GM21723 (cell line): ENCODE results near the gene TSR3.

ENCODE experiments used
- ATAC-seq: cut with Tn5 transposase; IDR thresholded peaks from one replicate; pipeline ENCODE4 v1.9.1; 2021; ENCODE audit warnings: mild to moderate bottlenecking, moderate library complexity; ENCODE audit not compliant: unreplicated experiment

TSR3 gene

DNA sequence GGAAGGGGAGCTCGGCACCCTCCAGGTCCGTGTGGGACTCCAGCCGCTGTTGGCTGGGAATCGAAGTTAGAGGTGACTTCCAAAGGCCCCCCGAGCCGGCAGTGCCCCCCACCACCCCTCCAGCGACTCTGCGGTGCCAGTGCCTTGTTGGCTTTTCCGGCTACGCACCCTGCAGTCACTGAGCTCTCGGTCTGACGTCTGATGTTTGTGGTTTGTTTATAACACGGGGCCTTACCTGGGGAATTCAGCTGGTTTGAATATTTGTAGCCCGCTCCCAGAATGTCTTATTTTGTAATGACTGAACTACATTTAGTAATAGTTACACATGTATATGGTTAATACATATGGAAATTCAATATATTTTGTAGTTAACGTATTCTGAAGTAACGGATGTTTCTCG lies 25.3 kb downstream of the TSR3 start:
- no peak for ATAC-seq

DNA sequence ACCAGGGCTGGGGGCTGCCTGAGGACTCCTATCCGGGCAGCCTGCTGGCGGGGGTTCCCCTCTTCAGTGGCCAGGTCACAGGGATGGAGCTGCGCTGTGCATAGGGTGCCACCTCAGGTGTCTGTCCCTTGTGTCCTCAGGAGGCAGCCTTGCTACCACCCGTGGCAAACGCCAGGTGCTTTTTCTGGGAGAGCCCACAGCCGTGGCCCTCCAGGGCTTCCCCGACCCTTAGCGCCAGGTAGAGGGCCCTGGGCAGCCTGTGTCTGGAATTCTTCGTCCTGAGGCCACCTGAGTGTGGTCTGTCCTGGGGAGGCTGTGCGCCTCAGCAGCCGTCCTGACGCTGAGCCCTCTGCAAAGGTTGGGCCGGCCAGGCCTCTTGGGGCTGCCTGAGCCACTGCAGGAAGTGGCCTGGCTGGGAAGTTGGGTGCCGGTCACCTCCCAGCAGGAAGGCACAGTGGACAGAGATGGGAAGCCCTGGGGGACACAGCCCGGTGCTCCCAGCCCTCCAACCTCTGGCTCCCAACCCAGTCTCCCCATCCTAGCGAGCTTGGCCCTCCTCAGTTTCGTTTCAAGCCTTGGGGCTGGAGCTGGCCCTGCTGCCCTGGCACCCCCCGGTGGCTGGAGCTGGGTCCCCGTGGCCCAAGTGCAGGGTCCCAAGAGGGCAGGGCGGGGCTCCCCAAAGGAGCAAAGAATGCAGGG lies 25.9 kb downstream of the TSR3 start:
- ATAC-seq = no peak

GRCh38 chr16:1325261-1325660 lies 26.4 kb downstream of the TSR3 start:
- no peak for ATAC-seq

DNA sequence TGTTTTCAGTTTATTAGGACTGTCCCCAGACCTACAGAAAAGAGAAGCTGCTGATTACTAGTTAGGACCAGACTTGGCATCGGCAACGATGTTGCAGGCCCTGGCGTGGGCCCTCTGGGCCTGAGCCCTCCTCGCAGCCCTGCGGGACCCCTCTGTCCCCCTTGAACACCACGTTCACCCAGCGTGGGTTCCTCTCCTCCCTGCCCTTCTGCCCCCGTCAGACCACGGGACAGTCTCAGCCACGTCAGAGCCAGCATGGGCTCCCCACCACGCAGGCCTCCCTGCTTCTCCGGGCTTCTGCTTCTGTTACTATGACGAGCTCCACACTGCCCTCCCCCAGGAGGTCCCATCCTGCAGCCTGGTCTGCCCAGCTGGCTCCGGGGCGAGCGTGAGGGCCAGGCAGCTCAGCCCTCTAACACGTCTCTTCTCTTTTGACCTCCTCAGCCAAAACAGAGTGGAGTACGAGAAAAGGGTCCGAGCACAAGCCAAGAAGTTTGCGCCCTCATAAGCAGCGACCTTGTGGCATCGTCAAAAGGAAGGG lies 27.3 kb downstream of the TSR3 start:
- ATAC-seq = no peak

GRCh38 chr16:1323296-1324239 lies 28.1 kb downstream of the TSR3 start:
- no peak for ATAC-seq

- no peak for ATAC-seq
These were observed 29.3 kb downstream of the TSR3 start for GRCh38 chr16:1322407-1322806.

DNA sequence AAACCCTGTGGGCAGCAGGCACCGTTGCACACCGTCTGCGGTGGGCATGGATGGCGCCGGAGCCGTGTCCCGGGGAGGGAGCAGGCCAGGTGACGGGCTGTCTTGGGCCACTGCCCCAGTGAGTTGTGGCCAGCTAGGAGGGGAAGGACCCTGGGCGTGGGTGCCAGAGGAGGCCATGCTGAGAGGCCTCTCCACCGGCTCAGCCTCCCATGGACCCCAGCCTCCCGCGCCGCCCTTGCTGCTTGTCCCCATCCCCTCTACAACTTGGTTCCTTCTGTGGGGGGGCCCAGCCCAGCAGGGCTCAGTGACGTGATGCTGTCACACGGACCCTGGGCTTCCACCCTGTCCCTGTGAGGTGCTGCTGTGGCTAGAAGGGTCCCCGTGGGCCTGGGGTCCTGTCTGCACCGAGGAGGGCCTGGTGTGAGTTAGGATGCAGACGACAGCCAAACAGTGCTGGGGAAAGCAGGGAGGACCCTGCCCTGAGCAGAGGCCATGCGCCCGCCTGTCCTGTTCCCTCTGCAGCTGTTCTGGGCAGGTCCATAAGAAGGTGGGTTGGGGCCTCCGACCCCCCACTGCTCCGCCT lies 30.9 kb downstream of the TSR3 start:
- no peak for ATAC-seq

DNA sequence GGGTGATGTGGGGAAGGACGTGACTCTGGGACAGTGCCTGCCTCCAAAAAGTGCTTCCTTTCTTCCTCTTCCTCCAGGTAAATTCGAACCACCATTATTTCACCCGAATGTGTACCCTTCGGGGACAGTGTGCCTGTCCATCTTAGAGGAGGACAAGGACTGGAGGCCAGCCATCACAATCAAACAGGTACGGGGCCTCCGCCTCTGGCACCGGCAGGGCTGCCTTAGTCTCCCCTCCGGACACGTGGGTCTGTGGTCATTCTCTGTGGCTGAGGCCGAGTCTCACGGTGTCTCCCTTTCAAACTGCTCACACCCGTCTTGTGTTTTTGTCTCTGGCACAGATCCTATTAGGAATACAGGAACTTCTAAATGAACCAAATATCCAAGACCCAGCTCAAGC lies 31.6 kb downstream of the TSR3 start:
- ATAC-seq = no peak

DNA sequence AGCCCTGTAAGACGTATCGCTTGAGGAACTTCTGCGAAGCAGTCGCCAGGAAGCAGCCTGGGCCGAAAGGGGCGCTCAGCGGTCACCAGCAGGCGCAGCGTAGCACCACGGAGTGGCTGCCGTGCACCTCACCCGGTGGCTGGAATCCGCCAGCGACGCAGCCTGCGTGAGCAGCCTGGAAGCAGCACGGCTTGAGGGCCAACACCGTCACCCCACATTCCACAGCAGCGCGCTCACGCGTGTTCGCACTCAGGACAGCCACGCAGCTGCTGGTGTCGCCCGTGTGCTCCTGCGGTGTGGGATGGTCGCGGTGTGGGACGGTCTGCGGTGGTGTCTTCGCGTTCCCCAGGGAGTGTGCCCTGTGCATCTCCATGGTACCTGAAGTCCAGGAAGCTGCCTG lies 32.6 kb downstream of the TSR3 start:
- no peak for ATAC-seq

GRCh38 chr16:1318268-1318545 lies 33.5 kb downstream of the TSR3 start:
- ATAC-seq = no peak

- ATAC-seq = no peak
These were observed 34.0 kb downstream of the TSR3 start for GRCh38 chr16:1317479-1318267.

DNA sequence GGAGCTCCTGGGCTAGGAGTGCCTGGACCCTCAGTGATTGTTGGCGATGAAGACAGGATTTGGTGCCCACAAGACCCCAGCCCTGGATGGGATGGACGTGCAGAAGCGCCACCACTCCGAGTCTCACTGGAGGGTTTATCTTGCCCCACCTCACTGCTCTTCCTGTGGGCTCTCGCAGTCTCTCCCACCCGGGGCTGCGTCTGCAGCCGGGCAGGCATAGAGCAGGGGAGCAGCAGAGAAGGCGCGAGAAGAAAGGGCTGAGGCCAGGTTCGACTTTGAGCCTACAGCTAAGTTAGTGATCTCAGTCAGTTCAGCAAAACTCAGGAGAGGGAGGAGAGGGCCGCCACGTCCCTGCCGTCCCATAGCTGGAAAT lies 35.7 kb downstream of the TSR3 start:
- no peak for ATAC-seq

- ATAC-seq = no peak
These were observed 36.3 kb downstream of the TSR3 start for GRCh38 chr16:1315081-1316032.

- no peak for ATAC-seq
These were observed 37.1 kb downstream of the TSR3 start for GRCh38 chr16:1314399-1315068.

DNA sequence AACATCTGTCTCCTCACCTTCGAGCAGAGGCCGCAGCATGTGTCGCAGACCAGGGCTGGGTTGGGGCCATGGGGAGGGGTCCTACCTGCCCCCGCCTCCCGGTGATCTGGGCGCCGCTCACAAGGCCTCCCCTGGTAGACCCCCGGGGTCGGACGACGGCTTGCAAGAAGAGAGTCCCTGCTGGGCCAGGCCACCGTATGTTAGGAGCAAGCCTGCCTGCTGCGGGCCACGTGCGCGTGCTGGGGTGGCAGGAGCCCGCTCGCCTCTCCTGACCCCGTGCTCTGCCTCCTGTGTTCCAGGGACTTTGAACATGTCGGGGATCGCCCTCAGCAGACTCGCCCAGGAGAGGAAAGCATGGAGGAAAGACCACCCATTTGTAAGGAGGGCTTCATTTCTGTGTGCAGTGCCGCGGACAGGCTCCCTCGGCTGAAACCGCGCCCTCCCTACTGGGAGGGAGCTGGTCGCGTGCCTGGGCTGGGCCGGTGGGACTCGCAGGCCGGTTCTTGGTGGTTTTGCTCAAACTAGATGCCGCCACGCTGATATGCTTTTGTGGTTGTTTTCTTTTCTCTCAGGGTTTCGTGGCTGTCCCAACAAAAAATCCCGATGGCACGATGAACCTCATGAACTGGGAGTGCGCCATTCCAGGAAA lies 37.8 kb downstream of the TSR3 start:
- ATAC-seq = no peak

DNA sequence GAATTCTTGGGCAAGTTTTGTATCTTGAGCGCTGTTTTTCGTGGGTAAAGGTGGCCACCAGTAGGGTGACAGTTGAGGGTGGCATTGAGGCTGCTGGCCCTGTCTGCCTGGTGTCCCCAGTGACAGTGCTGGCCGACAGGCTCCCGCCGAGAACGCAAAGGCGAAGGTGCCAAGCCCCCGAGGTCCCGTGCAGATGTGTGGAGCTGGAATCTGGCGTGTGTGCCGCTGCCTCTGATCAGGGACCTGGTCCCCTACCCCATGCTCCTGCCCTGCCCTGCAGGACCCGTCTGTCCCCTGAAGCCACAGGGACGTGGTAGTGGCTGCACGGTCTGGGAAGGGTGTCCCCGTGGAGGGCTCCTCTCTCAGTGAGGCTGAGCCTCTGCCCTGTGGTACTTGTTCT lies 38.8 kb downstream of the TSR3 start:
- ATAC-seq = no peak

- no peak for ATAC-seq
These were observed 39.2 kb downstream of the TSR3 start for GRCh38 chr16:1312467-1312816.

GRCh38 chr16:1311738-1312466 lies 39.8 kb downstream of the TSR3 start:
- ATAC-seq = no peak
